Activated CD8-positive, alpha-beta T cell treated with anti-CD3 and anti-CD28 coated beads for 36 hours (primary cell): Measurements from ENCODE around the gene ARSI. TPM values are rescaled to one million over a fixed set of nuclear protein-coding genes. Genes with fewer than 3 reads are reported as not detected.

Source experiments
- ATAC-seq: fragments of 200-7000 bp; cut with Tn5 transposase; one replicate; pipeline ENCODE4 v1.10.0; 2021; ENCODE audit warnings: mild to moderate bottlenecking, moderate library complexity
- CTCF ChIA-PET: fragments of 350-600 bp; sonication (Branson Sonifier 250); formaldehyde crosslinking; loops from one replicate; lab custom pipeline; 2021; ENCODE audit warnings: antibody characterized with exemption; lab: Charles Lee
- POLR2A ChIA-PET: fragments of 350-600 bp; sonication (Branson Sonifier 250); formaldehyde crosslinking; loops from one replicate; lab custom pipeline; 2021; ENCODE audit warnings: antibody characterized with exemption; lab: Charles Lee
- DNase-seq: peaks from one replicate; pipeline ENCODE4 v3.0.0-alpha.2; 2020
- H3K27ac Mint-ChIP-seq: one replicate; pipeline ENCODE4 v1.8.0; 2021; ENCODE audit warnings: mild to moderate bottlenecking, mixed read lengths
- H3K27me3 Mint-ChIP-seq: one replicate; pipeline ENCODE4 v1.8.0; 2021; ENCODE audit warnings: mixed read lengths
- H3K36me3 Mint-ChIP-seq: one replicate; pipeline ENCODE4 v1.8.0; 2021; ENCODE audit warnings: low read depth, mixed read lengths
- H3K4me1 Mint-ChIP-seq: one replicate; pipeline ENCODE4 v1.8.0; 2021; ENCODE audit warnings: low read depth, mixed read lengths
- H3K4me3 Mint-ChIP-seq: one replicate; pipeline ENCODE4 v1.8.0; 2021; ENCODE audit warnings: mild to moderate bottlenecking, moderate library complexity, mixed read lengths
- H3K9me3 Mint-ChIP-seq: one replicate; pipeline ENCODE4 v1.8.0; 2021; ENCODE audit warnings: mixed read lengths
- CTCF ChIP-seq: fragments of 200-600 bp; IDR thresholded peaks from one replicate; pipeline ENCODE4 v1.8.0; 2022; ENCODE audit warnings: antibody characterized with exemption, mild to moderate bottlenecking
- intact Hi-C: fragments of 100-400 bp; cut with micrococcal nuclease; formaldehyde crosslinking; loops from one replicate; pipeline ENCODE4 v1.10.0; 2022
- total RNA-seq, 2 experiments: library from RNA; stranded (reverse); gene quantifications; one replicate each; pipeline ENCODE4 v1.2.3, GENCODE V29; 2021

Gene ARSI
- total RNA-seq, 2 experiments from 2014 or later = not detected

GRCh38 chr5:150310246-150310645, 7.5 kb upstream of the ARSI start:
- intact Hi-C loops = no loop called here
- Mint-ChIP-seq H3K9me3 (no peaks in the 10 kb centered on the region), H3K27me3 (no peaks in the 10 kb centered on the region), H3K4me1 (no peaks in the 10 kb centered on the region), H3K36me3 (no peaks in the 10 kb centered on the region), H3K4me3 (no peak overlapping the region), H3K27ac (no peak overlapping the region)
- CTCF ChIA-PET = no interaction called here
- TF ChIP-seq CTCF = no peak
- ATAC-seq (no peak), DNase-seq (no peak)
- POLR2A ChIA-PET = interaction anchor here (0.9 kb wide), 1 partner anchor 11 kb away, joined by 4 read pairs; no protein-coding TSS in a partner anchor

GRCh38 chr5:150309886-150310239, 7.2 kb upstream of the ARSI start:
- no peak overlapping the region for H3K4me3 Mint-ChIP-seq
- ATAC-seq (no peak), DNase-seq (no peak)
- H3K27ac Mint-ChIP-seq = no peak overlapping the region
- TF ChIP-seq CTCF = no peak
- intact Hi-C loops = no loop called here
- ChIA-PET POLR2A (interaction anchor here (0.9 kb wide), 1 partner anchor 11 kb away, joined by 4 read pairs; no protein-coding TSS in a partner anchor), CTCF (no interaction called here)
- H3K9me3 Mint-ChIP-seq = no peaks in the 10 kb centered on the region
- no peaks in the 10 kb centered on the region for H3K27me3 Mint-ChIP-seq
- H3K4me1 Mint-ChIP-seq = no peaks in the 10 kb centered on the region
- H3K36me3 Mint-ChIP-seq = no peaks in the 10 kb centered on the region

- no peak overlapping the region for H3K27ac Mint-ChIP-seq
- intact Hi-C loops = no loop called here
- H3K4me1 Mint-ChIP-seq = no peaks in the 10 kb centered on the region
- no peaks in the 10 kb centered on the region for H3K27me3 Mint-ChIP-seq
- H3K4me3 Mint-ChIP-seq = no peak overlapping the region
- H3K36me3 Mint-ChIP-seq = no peaks in the 10 kb centered on the region
- no peaks in the 10 kb centered on the region for H3K9me3 Mint-ChIP-seq
- no peak for TF ChIP-seq CTCF
- no peak for DNase-seq
- POLR2A ChIA-PET = no interaction called here
- CTCF ChIA-PET = no interaction called here
- no peak for ATAC-seq
Measured at GRCh38 chr5:150309101-150309885, 6.6 kb upstream of the ARSI start.

GRCh38 chr5:150307617-150308426, 5.1 kb upstream of the ARSI start:
- H3K27ac Mint-ChIP-seq = no peak overlapping the region
- DNase-seq = no peak
- CTCF ChIA-PET = interaction anchor here (0.8 kb wide), 1 partner anchor 277 kb away, joined by 3 read pairs; no protein-coding TSS in a partner anchor
- POLR2A ChIA-PET = interaction anchor here (0.5 kb wide), 1 partner anchor 93 kb away, joined by 3 read pairs; no protein-coding TSS in a partner anchor
- H3K27me3 Mint-ChIP-seq = peaks cover 8% of the 10 kb centered on the region
- no peak for TF ChIP-seq CTCF
- no peaks in the 10 kb centered on the region for H3K9me3 Mint-ChIP-seq
- intact Hi-C loops = no loop called here
- ATAC-seq = no peak
- no peaks in the 10 kb centered on the region for H3K36me3 Mint-ChIP-seq
- no peak overlapping the region for H3K4me3 Mint-ChIP-seq
- H3K4me1 Mint-ChIP-seq = no peaks in the 10 kb centered on the region

- no peak for ATAC-seq
- no peaks in the 10 kb centered on the region for H3K36me3 Mint-ChIP-seq
- no peaks in the 10 kb centered on the region for H3K4me1 Mint-ChIP-seq
- ChIA-PET CTCF (no interaction called here), POLR2A (no interaction called here)
- no peak overlapping the region for H3K4me3 Mint-ChIP-seq
- intact Hi-C loops = no loop called here
- H3K27ac Mint-ChIP-seq = no peak overlapping the region
- TF ChIP-seq CTCF = no peak
- no peaks in the 10 kb centered on the region for H3K9me3 Mint-ChIP-seq
- no peak for DNase-seq
- H3K27me3 Mint-ChIP-seq = peaks cover 10% of the 10 kb centered on the region
Measured at GRCh38 chr5:150306775-150307174, 4.1 kb upstream of the ARSI start.
